Spleen (tissue), 7 donors: ENCODE data around the gene WBP1L.

Experiments used
- POLR2A ChIP-seq, 3 donors: fragments of 450-650 bp; IDR thresholded peaks; one replicate each; pipeline ENCODE4 v1.5.1; 2017; ENCODE audit warnings: antibody characterized with exemption in 3 of 3, mild to moderate bottlenecking in 1 of 3
- TF ChIP-seq, protein P1 (sequence below), 11 experiments: fragments of 200-600 bp in 7 of 11; fragments of 450-650 bp in 4 of 11; sonication (generic) in 4 of 11; IDR thresholded peaks in 8 of 11; conservative IDR thresholded peaks in 3 of 11; 1 replicate in 7 of 11; 2 replicates in 4 of 11; pipeline versions ENCODE4 v1.4.0 to v1.8.0; 2016 to 2021; ENCODE audit warnings: antibody characterized with exemption in 11 of 11, inconsistent platforms in 4 of 11, mild to moderate bottlenecking in 1 of 11
- donor health status: DM: no; HTN: no; CAD: no; lungs with moderate emphysema.
- donor health status: DM: no; HTN: no; CAD: no.
- donor health status: DM: no; HTN: no; CAD: no.

DNA sequence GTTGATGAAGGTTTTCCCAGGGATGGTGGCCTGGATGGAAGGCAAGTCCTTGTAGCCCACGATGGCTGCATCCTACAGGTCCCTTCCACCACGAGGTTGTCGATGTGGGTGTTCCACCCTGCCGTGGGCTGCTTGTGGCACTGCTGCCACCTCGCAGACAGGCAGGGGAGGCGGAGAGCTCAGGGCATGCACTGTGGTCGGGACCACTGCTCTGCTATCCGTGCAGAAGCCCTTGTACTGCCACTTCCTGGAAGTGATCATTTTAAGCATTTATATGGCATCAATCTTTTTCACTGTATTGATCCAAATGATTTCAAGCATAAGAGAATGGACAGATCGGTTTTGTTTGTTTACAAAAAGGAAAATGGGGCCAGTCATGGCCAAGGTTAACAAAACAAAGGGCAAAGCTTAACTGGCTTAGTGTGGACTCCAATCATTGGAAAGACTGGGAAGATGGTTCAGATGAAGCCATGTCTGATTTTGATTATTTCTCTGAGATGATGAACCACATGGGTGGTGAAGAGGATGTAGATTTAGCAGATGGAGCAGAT, 101.7 kb downstream of the WBP1L start:
- no peak for TF ChIP-seq POLR2A (IDR thresholded peaks at IDR 0.05)
- TF ChIP-seq, protein P1, sequence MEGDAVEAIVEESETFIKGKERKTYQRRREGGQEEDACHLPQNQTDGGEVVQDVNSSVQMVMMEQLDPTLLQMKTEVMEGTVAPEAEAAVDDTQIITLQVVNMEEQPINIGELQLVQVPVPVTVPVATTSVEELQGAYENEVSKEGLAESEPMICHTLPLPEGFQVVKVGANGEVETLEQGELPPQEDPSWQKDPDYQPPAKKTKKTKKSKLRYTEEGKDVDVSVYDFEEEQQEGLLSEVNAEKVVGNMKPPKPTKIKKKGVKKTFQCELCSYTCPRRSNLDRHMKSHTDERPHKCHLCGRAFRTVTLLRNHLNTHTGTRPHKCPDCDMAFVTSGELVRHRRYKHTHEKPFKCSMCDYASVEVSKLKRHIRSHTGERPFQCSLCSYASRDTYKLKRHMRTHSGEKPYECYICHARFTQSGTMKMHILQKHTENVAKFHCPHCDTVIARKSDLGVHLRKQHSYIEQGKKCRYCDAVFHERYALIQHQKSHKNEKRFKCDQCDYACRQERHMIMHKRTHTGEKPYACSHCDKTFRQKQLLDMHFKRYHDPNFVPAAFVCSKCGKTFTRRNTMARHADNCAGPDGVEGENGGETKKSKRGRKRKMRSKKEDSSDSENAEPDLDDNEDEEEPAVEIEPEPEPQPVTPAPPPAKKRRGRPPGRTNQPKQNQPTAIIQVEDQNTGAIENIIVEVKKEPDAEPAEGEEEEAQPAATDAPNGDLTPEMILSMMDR (IDR thresholded peaks at IDR 0.05 in 8 of 11, conservative IDR thresholded peaks at IDR 0.05 in 3 of 11): no peak
